NCI-H510A treated with DMSO at 0.1 percent for 48 hours (cell line): Measurements from ENCODE around the gene UBE2R2.
"Not testable (repeated sequence)": the region's sequence is repeated elsewhere in the genome, so short reads cannot be mapped to it uniquely, and the experiment has no call there.

Source experiments
- DNase-seq: peaks from one replicate; lab custom pipeline; 2025; lab: John Stamatoyannopoulos, UW

UBE2R2 gene

GRCh38 chr9:33927694-33928093 is 110.7 kb downstream of the UBE2R2 start:
- no peak for DNase-seq

- DNase-seq = no peak
Observed at GRCh38 chr9:33931326-33931725, 114.4 kb downstream of the UBE2R2 start.

GRCh38 chr9:33932078-33932807 is 115.3 kb downstream of the UBE2R2 start:
- DNase-seq = no peak

- DNase-seq = no peak
Observed at GRCh38 chr9:33934188-33934878, 117.4 kb downstream of the UBE2R2 start.

- DNase-seq = no peak
Observed at GRCh38 chr9:33939924-33940874, 123.2 kb downstream of the UBE2R2 start.

GRCh38 chr9:33942471-33943083 is 125.6 kb downstream of the UBE2R2 start:
- DNase-seq = no peak

- DNase-seq = no peak
Observed at GRCh38 chr9:33943389-33943788, 126.4 kb downstream of the UBE2R2 start.

GRCh38 chr9:33946779-33947535 is 130.0 kb downstream of the UBE2R2 start:
- DNase-seq = no peak

GRCh38 chr9:33950371-33950770 is 133.4 kb downstream of the UBE2R2 start:
- no peak for DNase-seq

- DNase-seq = no peak
Observed at GRCh38 chr9:33952066-33952465, 135.1 kb downstream of the UBE2R2 start.

GRCh38 chr9:33956544-33956943 is 139.6 kb downstream of the UBE2R2 start:
- no peak for DNase-seq

GRCh38 chr9:33959725-33960124 is 142.8 kb downstream of the UBE2R2 start:
- DNase-seq = no peak

- not testable (repeated sequence) for DNase-seq
Observed at GRCh38 chr9:33962468-33962867, 145.5 kb downstream of the UBE2R2 start.

GRCh38 chr9:33964086-33964768 is 147.3 kb downstream of the UBE2R2 start:
- no peak for DNase-seq
